Pancreas (tissue), 10 donors: ENCODE results near the gene KRTAP19-2. TPM values are rescaled to one million over a fixed set of nuclear protein-coding genes. Genes with fewer than 3 reads are reported as not detected.

Experiments
- ATAC-seq, 4 donors: fragments of 200-7000 bp; cut with Tn5 transposase; one replicate each; pipeline versions ENCODE4 v1.8.0 to v1.9.1; 2020; ENCODE audit warnings: mild to moderate bottlenecking in 4 of 4, moderate library complexity in 4 of 4
- DNase-seq, 6 donors: peaks; one replicate each; pipeline ENCODE4 v3.0.0-alpha.2; 2020
- FAIRE-seq: peaks from 2 replicates; lab custom pipeline; 2012; peaks lifted over from hg19 to GRCh38; lab: Jason Lieb, UNC
- H3K27ac ChIP-seq, 4 donors: fragments of 200-600 bp; sonication (generic); 1 replicate in 3 of 4; 2 replicates in 1 of 4; pipeline versions ENCODE4 v1.5.0 to v1.8.0; 2020
- H3K27me3 ChIP-seq, 4 donors: fragments of 200-600 bp; one replicate each; pipeline ENCODE4 v1.8.0; 2021
- H3K36me3 ChIP-seq, 3 donors: fragments of 200-600 bp; sonication (generic) in 1 of 3; one replicate each; pipeline versions ENCODE4 v1.5.0 to v1.8.0; 2020 to 2021
- H3K4me1 ChIP-seq, 3 donors: fragments of 200-600 bp; one replicate each; pipeline ENCODE4 v1.8.0; 2021
- H3K4me3 ChIP-seq, 4 donors: fragments of 200-600 bp; sonication (generic) in 2 of 4; one replicate each; pipeline versions ENCODE4 v1.5.0 to v1.8.0; 2020 to 2021
- H3K9me3 ChIP-seq, 4 donors: fragments of 200-600 bp; one replicate each; pipeline ENCODE4 v1.8.0; 2021
- WGBS, 2 donors: extraction: QIAGEN DNeasy Blood & Tissue Kit; methylation state at CpG; one replicate each; pipeline ENCODE4 v1.1.7; 2013; 5-methylcytosine and 5-hydroxymethylcytosine counted together
- intact Hi-C, 3 donors: fragments of 100-400 bp; cut with DNase I; formaldehyde crosslinking; loops; one replicate each; pipeline versions ENCODE4 v1.11.1 to v1.14.2; 2022
- polyA plus RNA-seq, 2 donors: library from polyadenylated mRNA; stranded (reverse); fragments of 200-250 nt; gene quantifications; one replicate each; pipeline ENCODE4 v1.2.3, GENCODE V29; 2013
- total RNA-seq, 6 donors: library from RNA; stranded (reverse); fragmentation: NEBNext Ultra II Directional in 4 of 6; extraction: Animal tissue kit (Norgen Biotek cat#: 25700) in 4 of 6; gene quantifications; one replicate each; pipeline versions ENCODE4 v1.2.1 to v1.2.4, GENCODE V29; 2021 to 2023
- TF ChIP-seq, protein P1 (sequence below), 4 donors: fragments of 200-600 bp; sonication (generic) in 3 of 4; IDR thresholded peaks; one replicate each; pipeline versions ENCODE4 v1.5.0 to v1.8.0; 2021; ENCODE audit warnings: antibody characterized with exemption in 4 of 4
- donor health status: healthy with polysubstance abuse.
- donor health status: DM: no; HTN: no; CAD: no; lungs with moderate emphysema.
- donor health status: DM: no; HTN: no; CAD: no.
- donor health status: control.
- donor health status: control.
- donor health status: Bipolar disorder and iron deficiency.
- donor health status: DM: yes; HTN: yes; CAD: no.
- donor health status: DM: no; HTN: no; CAD: no.
- donor health status: DM: no; HTN: no; CAD: no.
- donor health status: DM: yes; HTN: yes; CAD: no.

KRTAP19-2 gene
- total and polyA plus RNA-seq, 8 donors: not detected

GRCh38 chr21:30497065-30497464 is 9.8 kb upstream of the KRTAP19-2 start, which contains the start of gene KRTAP19-4:
Gene KRTAP19-4, minus strand, starts transcription at chr21:30497165. Its CDS starts 55 bp downstream, at chr21:30497110.
- ATAC-seq (no peak), FAIRE-seq (no peak), DNase-seq (no peak)
- Histone ChIP-seq H3K27ac (no peak within 1 kb of the TSS), H3K9me3 (no peaks in the 10 kb centered on the region), H3K27me3 (no peaks in the 10 kb centered on the region), H3K36me3 (no peaks in the 10 kb centered on the region), H3K4me3 (no peak within 1 kb of the TSS), H3K4me1 (no peaks in the 10 kb centered on the region)
- intact Hi-C loops: no loop called here
- TF ChIP-seq, protein P1, sequence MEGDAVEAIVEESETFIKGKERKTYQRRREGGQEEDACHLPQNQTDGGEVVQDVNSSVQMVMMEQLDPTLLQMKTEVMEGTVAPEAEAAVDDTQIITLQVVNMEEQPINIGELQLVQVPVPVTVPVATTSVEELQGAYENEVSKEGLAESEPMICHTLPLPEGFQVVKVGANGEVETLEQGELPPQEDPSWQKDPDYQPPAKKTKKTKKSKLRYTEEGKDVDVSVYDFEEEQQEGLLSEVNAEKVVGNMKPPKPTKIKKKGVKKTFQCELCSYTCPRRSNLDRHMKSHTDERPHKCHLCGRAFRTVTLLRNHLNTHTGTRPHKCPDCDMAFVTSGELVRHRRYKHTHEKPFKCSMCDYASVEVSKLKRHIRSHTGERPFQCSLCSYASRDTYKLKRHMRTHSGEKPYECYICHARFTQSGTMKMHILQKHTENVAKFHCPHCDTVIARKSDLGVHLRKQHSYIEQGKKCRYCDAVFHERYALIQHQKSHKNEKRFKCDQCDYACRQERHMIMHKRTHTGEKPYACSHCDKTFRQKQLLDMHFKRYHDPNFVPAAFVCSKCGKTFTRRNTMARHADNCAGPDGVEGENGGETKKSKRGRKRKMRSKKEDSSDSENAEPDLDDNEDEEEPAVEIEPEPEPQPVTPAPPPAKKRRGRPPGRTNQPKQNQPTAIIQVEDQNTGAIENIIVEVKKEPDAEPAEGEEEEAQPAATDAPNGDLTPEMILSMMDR (IDR thresholded peaks at IDR 0.05): no peak
- 47 to 59% methylated on average over 4 of the region's 4 CpGs for WGBS, 2 donors

DNA sequence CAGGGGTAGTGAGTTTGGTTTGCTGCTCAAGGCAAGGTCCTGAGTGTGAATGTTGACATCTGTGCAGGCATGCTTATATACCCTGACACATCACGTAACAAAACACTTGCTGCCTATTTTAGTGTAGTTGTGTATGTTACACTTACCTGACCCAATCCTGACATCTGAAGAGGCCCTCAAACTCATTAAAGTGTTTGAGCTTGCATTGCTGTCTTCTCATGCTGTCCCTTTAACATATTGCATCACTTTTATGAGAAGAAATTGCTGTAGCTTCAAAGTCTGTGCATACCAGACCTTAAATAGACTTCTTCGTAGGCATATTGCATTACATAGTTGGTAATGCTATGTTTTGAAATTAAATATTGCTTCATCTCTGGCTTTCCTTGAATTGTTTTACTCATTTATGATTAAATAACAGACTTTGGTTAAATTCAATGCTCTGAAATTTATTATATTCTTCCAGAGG is 4.8 kb upstream of the KRTAP19-2 start, which contains the start of gene KRTAP19-3:
Gene KRTAP19-3, minus strand, starts transcription at position 51 of the 466 bp plus-strand sequence. CDS start 56 bp downstream, outside the sequence.
- Histone ChIP-seq H3K4me1 (no peaks in the 10 kb centered on the region), H3K27ac (no peak within 1 kb of the TSS), H3K27me3 (peaks cover 0 to 4% (median 0%) of the 10 kb centered on the region in 4 donors), H3K4me3 (no peak within 1 kb of the TSS), H3K36me3 (no peaks in the 10 kb centered on the region), H3K9me3 (no peaks in the 10 kb centered on the region)
- no peak for ATAC-seq
- intact Hi-C loops: no loop called here
- FAIRE-seq: no peak
- no peak for DNase-seq
- TF ChIP-seq, protein P1 (IDR thresholded peaks at IDR 0.05): no peak
- 69 to 81% methylated on average over 2 of the region's 2 CpGs for WGBS, 2 donors

- no peaks in the 10 kb centered on the region for H3K4me1 ChIP-seq
- H3K36me3 ChIP-seq: no peaks in the 10 kb centered on the region
- DNase-seq (no peak), FAIRE-seq (no peak), ATAC-seq (no peak)
- WGBS, 2 donors: 43 to 55% methylated on average over 2 of the region's 2 CpGs
- H3K9me3 ChIP-seq: no peaks in the 10 kb centered on the region
- intact Hi-C loops: no loop called here
- H3K4me3 ChIP-seq: no peak overlapping the region
- H3K27me3 ChIP-seq: peaks cover 0 to 4% (median 0%) of the 10 kb centered on the region in 4 donors
- no peak overlapping the region for H3K27ac ChIP-seq
- TF ChIP-seq, protein P1 (IDR thresholded peaks at IDR 0.05): no peak
These were observed 1.1 kb downstream of the KRTAP19-2 start for GRCh38 chr21:30486180-30486579.

- TF ChIP-seq, protein P1 (IDR thresholded peaks at IDR 0.05): no peak
- FAIRE-seq (no peak), ATAC-seq (no peak), DNase-seq (no peak)
- intact Hi-C loops: no loop called here
- Histone ChIP-seq H3K4me3 (no peak overlapping the region), H3K4me1 (no peaks in the 10 kb centered on the region), H3K27ac (no peak overlapping the region), H3K27me3 (peaks cover 0 to 3% (median 0%) of the 10 kb centered on the region in 4 donors), H3K36me3 (no peaks in the 10 kb centered on the region), H3K9me3 (no peaks in the 10 kb centered on the region)
- 67 to 69% methylated on average over 2 of the region's 2 CpGs for WGBS, 2 donors
These were observed 5.1 kb downstream of the KRTAP19-2 start for GRCh38 chr21:30482130-30482529.

DNA sequence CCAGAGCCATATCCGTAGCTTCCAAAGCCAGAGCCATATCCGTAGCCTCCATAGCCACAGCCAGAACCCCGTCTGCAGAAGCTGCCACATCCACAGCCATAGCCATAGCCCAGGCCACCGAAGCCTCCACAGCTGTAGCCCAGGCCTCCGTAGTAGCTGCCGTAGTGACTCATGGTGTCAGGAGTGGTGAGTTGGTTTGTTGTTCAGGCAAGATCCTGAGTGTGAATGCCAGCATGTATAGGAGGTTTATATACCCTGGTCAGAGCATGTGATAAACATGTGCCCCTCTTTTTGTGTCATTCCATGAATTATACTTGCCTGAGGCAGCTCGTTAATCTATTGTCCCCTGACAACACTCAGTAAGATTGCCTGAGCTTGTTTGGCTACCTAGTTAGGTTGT is 7.1 kb downstream of the KRTAP19-2 start, which contains the start of gene KRTAP19-1:
Gene KRTAP19-1, minus strand, starts transcription at position 223 of the 400 bp plus-strand sequence. Its CDS starts 50 bp downstream, at position 173.
- no peak for ATAC-seq
- intact Hi-C loops: no loop called here
- WGBS, 2 donors: 61 to 77% methylated on average over 7 of the region's 7 CpGs
- no peak within 1 kb of the TSS for H3K27ac ChIP-seq
- TF ChIP-seq, protein P1 (IDR thresholded peaks at IDR 0.05): no peak
- no peaks in the 10 kb centered on the region for H3K4me1 ChIP-seq
- no peaks in the 10 kb centered on the region for H3K9me3 ChIP-seq
- H3K4me3 ChIP-seq: no peak within 1 kb of the TSS
- no peak for FAIRE-seq
- no peak for DNase-seq
- peaks cover 0 to 3% (median 0%) of the 10 kb centered on the region in 4 donors for H3K27me3 ChIP-seq
- no peaks in the 10 kb centered on the region for H3K36me3 ChIP-seq
